KMS-11 (cell line): ENCODE measurements around the gene CYLC2.

Experiments used
- H2AFZ ChIP-seq: fragments of 200-600 bp; sonication (generic); 2 replicates; pipeline ENCODE4 v1.6.1; 2016; ENCODE audit warnings: antibody characterized with exemption, mixed run types, low read depth
- H3K27ac ChIP-seq: fragments of 200-600 bp; sonication (generic); 2 replicates; pipeline ENCODE4 v1.6.1; 2016; ENCODE audit warnings: mild to moderate bottlenecking, mixed run types
- H3K27me3 ChIP-seq: fragments of 200-600 bp; sonication (generic); 2 replicates; pipeline ENCODE4 v1.6.1; 2017; ENCODE audit warnings: mild to moderate bottlenecking, low read depth, mixed run types, moderate library complexity; ENCODE audit not compliant: insufficient read depth
- H3K36me3 ChIP-seq: fragments of 200-600 bp; sonication (generic); 2 replicates; pipeline ENCODE4 v1.6.1; 2017; ENCODE audit warnings: mild to moderate bottlenecking, mixed run types; ENCODE audit not compliant: insufficient read depth
- H3K4me1 ChIP-seq: fragments of 200-600 bp; sonication (generic); 2 replicates; pipeline ENCODE4 v1.6.1; 2016; ENCODE audit warnings: mild to moderate bottlenecking, low read depth, mixed run types; ENCODE audit not compliant: poor library complexity, severe bottlenecking
- H3K4me2 ChIP-seq: fragments of 200-600 bp; sonication (generic); 2 replicates; pipeline ENCODE4 v1.7.0; 2016; ENCODE audit warnings: mild to moderate bottlenecking, mixed run types
- H3K4me3 ChIP-seq: fragments of 200-600 bp; sonication (generic); IDR thresholded peaks from 2 replicates; pipeline ENCODE4 v1.6.1; 2017; ENCODE audit warnings: low read depth, low read length, mixed read lengths; ENCODE audit not compliant: insufficient read depth
- H3K79me2 ChIP-seq: fragments of 200-600 bp; sonication (generic); 2 replicates; pipeline ENCODE4 v1.6.1; 2016; ENCODE audit warnings: low read depth, mixed run types; ENCODE audit not compliant: insufficient read depth
- H3K9ac ChIP-seq: fragments of 200-600 bp; sonication (generic); 2 replicates; pipeline ENCODE4 v1.6.1; 2016; ENCODE audit warnings: mild to moderate bottlenecking, mixed run types
- H4K20me1 ChIP-seq: fragments of 200-600 bp; sonication (generic); 2 replicates; pipeline ENCODE4 v1.6.1; 2016; ENCODE audit warnings: mild to moderate bottlenecking, mixed run types; ENCODE audit not compliant: insufficient read depth
- TF ChIP-seq, protein P1 (sequence below): fragments of 200-600 bp; sonication (generic); conservative IDR thresholded peaks from 2 replicates; pipeline ENCODE4 v1.6.1; 2017; ENCODE audit warnings: low read depth, mild to moderate bottlenecking, antibody characterized with exemption, low read length, moderate library complexity, mixed read lengths

CYLC2 gene, protein sequence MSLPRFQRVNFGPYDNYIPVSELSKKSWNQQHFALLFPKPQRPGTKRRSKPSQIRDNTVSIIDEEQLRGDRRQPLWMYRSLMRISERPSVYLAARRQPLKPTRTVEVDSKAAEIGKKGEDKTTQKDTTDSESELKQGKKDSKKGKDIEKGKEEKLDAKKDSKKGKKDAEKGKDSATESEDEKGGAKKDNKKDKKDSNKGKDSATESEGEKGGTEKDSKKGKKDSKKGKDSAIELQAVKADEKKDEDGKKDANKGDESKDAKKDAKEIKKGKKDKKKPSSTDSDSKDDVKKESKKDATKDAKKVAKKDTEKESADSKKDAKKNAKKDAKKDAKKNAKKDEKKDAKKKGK

DNA sequence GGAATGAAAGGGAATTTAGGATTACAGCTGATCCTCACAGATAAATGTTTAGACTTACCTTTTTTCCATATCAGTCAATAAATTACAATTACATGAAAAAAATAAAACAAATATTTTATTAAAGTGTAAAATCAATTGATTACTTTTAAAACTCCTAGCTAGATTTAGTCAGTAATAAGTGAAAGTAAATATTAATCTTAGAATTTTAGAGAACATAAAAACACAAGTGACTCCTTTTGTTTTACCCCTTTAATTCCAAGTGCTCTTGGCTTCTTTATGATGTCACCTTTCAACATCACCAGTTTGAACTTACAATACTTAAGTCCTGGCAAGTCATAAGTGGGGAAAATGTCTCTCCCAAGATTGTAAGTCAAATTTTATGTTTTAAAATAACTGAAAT is at the start of gene CYLC2:
Gene CYLC2, plus strand, starts transcription at position 301 of the 400 bp plus-strand sequence. Its CDS starts 48 bp downstream, at position 349.
- Histone ChIP-seq H3K27me3 (no peaks in the 10 kb centered on the region), H4K20me1 (no peaks in the 10 kb centered on the region), H3K36me3 (no peaks in the 10 kb centered on the region), H3K79me2 (no peaks in the 10 kb centered on the region), H3K4me1 (no peaks in the 10 kb centered on the region), H3K9ac (no peak within 1 kb of the TSS), H3K27ac (no peak within 1 kb of the TSS), H2AFZ (no peak within 1 kb of the TSS), H3K4me3 (no peak within 1 kb of the TSS), H3K4me2 (no peak within 1 kb of the TSS)
- TF ChIP-seq, protein P1, sequence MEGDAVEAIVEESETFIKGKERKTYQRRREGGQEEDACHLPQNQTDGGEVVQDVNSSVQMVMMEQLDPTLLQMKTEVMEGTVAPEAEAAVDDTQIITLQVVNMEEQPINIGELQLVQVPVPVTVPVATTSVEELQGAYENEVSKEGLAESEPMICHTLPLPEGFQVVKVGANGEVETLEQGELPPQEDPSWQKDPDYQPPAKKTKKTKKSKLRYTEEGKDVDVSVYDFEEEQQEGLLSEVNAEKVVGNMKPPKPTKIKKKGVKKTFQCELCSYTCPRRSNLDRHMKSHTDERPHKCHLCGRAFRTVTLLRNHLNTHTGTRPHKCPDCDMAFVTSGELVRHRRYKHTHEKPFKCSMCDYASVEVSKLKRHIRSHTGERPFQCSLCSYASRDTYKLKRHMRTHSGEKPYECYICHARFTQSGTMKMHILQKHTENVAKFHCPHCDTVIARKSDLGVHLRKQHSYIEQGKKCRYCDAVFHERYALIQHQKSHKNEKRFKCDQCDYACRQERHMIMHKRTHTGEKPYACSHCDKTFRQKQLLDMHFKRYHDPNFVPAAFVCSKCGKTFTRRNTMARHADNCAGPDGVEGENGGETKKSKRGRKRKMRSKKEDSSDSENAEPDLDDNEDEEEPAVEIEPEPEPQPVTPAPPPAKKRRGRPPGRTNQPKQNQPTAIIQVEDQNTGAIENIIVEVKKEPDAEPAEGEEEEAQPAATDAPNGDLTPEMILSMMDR: no peak

DNA sequence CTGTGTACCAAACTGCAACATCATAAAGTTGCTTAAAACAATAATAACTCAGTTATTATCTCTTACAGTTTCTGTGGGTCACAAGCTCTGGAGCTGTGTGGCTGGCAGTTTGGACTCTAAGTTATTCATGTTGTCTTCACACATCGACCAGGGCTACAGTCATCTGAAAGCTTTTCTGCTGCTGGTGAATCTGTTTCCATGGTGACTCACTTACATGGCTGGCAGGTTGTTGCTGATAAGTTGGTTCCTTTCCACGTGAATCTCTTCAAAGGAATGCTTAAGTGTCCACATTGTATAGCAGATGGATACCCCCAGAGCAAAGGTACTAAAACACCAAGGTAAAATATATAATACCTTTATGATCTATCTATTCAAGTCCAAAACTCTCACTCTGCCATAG is 44.8 kb upstream of the CYLC2 start:
- H4K20me1 ChIP-seq: no peaks in the 10 kb centered on the region
- TF ChIP-seq, protein P1: no peak
- no peaks in the 10 kb centered on the region for H3K79me2 ChIP-seq
- H3K36me3 ChIP-seq: no peaks in the 10 kb centered on the region
- no peak overlapping the region for H3K9ac ChIP-seq
- no peak overlapping the region for H3K27ac ChIP-seq
- H3K4me1 ChIP-seq: no peaks in the 10 kb centered on the region
- H3K4me2 ChIP-seq: no peak overlapping the region
- H3K27me3 ChIP-seq: no peaks in the 10 kb centered on the region
- H3K4me3 ChIP-seq: no peak overlapping the region
- H2AFZ ChIP-seq: no peak overlapping the region

DNA sequence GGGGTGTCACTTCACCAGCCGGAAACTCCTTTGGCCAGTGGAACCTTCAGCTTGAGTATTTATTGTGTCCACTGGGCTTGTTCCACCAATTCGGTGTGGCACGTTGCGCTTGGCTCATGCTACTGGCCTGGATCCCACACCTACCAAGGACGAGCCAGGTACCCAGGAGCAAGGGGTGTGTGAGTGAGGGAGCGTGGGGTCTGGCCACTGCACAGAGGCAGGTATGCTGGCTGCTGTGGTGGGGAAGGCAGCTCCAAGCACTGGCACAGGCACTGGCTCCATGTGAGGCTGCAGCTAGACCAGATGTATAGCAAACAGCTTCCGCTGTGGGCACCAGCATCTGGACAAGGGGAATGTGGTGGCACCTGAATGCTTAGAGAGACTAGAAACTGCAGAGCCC is 28.1 kb upstream of the CYLC2 start:
- H3K4me2 ChIP-seq: no peak overlapping the region
- H2AFZ ChIP-seq: no peak overlapping the region
- no peaks in the 10 kb centered on the region for H3K27me3 ChIP-seq
- no peaks in the 10 kb centered on the region for H3K4me1 ChIP-seq
- H3K27ac ChIP-seq: no peak overlapping the region
- no peaks in the 10 kb centered on the region for H3K79me2 ChIP-seq
- H3K36me3 ChIP-seq: no peaks in the 10 kb centered on the region
- H4K20me1 ChIP-seq: no peaks in the 10 kb centered on the region
- no peak overlapping the region for H3K9ac ChIP-seq
- no peak overlapping the region for H3K4me3 ChIP-seq
- TF ChIP-seq, protein P1: no peak

DNA sequence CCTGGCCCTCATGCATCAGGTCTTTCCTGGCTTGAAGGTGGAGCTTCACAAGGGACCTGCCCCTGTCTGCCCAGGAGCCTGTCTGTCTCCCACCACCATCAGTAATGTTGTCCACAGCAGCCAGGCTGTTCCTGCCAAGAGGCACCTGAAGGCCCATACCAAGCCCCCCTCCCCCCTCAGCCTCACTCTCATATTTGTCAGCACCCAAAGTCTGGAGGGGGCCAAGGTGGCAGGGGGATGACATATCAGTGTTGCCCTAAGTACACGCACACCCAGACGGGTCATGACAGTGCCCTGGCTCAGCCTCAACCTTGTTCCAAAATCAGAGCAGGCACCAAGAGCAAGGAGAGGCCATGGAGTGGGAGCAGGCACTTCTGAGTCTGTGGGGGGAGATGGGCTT is 27.2 kb upstream of the CYLC2 start:
- Histone ChIP-seq H3K27ac (no peak overlapping the region), H3K4me3 (no peak overlapping the region), H3K27me3 (no peaks in the 10 kb centered on the region), H4K20me1 (no peaks in the 10 kb centered on the region), H3K4me2 (no peak overlapping the region), H3K79me2 (no peaks in the 10 kb centered on the region), H2AFZ (no peak overlapping the region), H3K9ac (no peak overlapping the region), H3K36me3 (no peaks in the 10 kb centered on the region), H3K4me1 (no peaks in the 10 kb centered on the region)
- TF ChIP-seq, protein P1: no peak
